ENCODE measurements around the gene WFIKKN1.
A peak's percentile ranks its signal among the peaks of the same experiment; 100 is the strongest.

Gene WFIKKN1

GRCh38 chr16:681746-682427 lies 51.1 kb downstream of the WFIKKN1 start:
- peak overlapping the region; percentile 90; the same call in 1 of the 2 replicates for H3K27ac ChIP-seq
- peaks cover 39% of the 10 kb centered on the region for H3K36me3 ChIP-seq
- H3K4me2 ChIP-seq = peak overlapping the region; percentile 87
- H3K9ac ChIP-seq = peak overlapping the region; percentile 95
- H3K9me3 ChIP-seq = no peaks in the 10 kb centered on the region
- no peaks in the 10 kb centered on the region for H3K27me3 ChIP-seq
- peaks cover 37% of the 10 kb centered on the region for H4K20me1 ChIP-seq
- H3K4me1 ChIP-seq = peaks cover 48% of the 10 kb centered on the region
- peak overlapping the region; percentile 96 for H3K4me3 ChIP-seq
- TF ChIP-seq Cebpa-rat (IDR thresholded peaks at IDR 0.05) = no peak

- Histone ChIP-seq H3K4me3 (peak overlapping the region; percentile 80), H3K4me1 (peaks cover 48% of the 10 kb centered on the region), H3K27ac (no peak overlapping the region), H3K4me2 (peak overlapping the region; percentile 87), H3K27me3 (no peaks in the 10 kb centered on the region), H4K20me1 (peaks cover 37% of the 10 kb centered on the region), H3K36me3 (peaks cover 47% of the 10 kb centered on the region), H3K9me3 (no peaks in the 10 kb centered on the region), H3K9ac (peak overlapping the region; percentile 95; the same call in 1 of the 2 replicates)
- TF ChIP-seq Cebpa-rat (IDR thresholded peaks at IDR 0.05) = no peak
These were observed 52.0 kb downstream of the WFIKKN1 start for GRCh38 chr16:682493-683395.

- Histone ChIP-seq H3K36me3 (peaks cover 52% of the 10 kb centered on the region), H4K20me1 (peaks cover 37% of the 10 kb centered on the region), H3K9ac (peak overlapping the region; percentile 88), H3K9me3 (no peaks in the 10 kb centered on the region), H3K27ac (peak overlapping the region; percentile 86), H3K4me2 (peak overlapping the region; percentile 87), H3K4me3 (peak overlapping the region; percentile 80), H3K27me3 (no peaks in the 10 kb centered on the region), H3K4me1 (peaks cover 52% of the 10 kb centered on the region)
- TF ChIP-seq Cebpa-rat (IDR thresholded peaks at IDR 0.05) = no peak
These were observed 52.7 kb downstream of the WFIKKN1 start for GRCh38 chr16:683396-684070.
